Endometrium (tissue), 2 donors: ENCODE measurements around the gene CYTH1.
"Not testable (repeated sequence)": the region's sequence is repeated elsewhere in the genome, so short reads cannot be mapped to it uniquely, and the experiment has no call there.

Source experiments
- FAIRE-seq: peaks from 2 replicates; lab custom pipeline; 2012; peaks lifted over from hg19 to GRCh38; lab: Jason Lieb, UNC
- donor health status: control.
- donor health status: control.

Gene CYTH1

DNA sequence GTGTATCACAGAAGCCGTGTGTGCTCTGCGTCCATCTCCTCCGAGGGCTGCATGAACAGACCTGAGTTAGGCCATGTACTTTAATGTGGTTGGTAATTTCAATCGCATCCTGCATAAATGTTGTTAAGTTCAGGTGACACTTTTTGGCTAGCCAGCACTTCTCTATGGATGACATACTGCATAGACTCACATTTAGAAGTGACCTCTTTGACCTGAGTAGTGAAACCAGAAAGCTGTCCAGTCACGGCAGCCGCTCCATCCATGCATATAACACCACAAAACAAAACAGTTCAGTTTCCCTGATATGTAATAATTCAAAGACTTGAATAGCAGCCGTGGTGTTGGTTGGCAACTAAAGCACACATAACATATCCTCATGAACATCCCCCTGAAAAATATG is 94.1 kb downstream of the CYTH1 start:
- FAIRE-seq, result no peak

DNA sequence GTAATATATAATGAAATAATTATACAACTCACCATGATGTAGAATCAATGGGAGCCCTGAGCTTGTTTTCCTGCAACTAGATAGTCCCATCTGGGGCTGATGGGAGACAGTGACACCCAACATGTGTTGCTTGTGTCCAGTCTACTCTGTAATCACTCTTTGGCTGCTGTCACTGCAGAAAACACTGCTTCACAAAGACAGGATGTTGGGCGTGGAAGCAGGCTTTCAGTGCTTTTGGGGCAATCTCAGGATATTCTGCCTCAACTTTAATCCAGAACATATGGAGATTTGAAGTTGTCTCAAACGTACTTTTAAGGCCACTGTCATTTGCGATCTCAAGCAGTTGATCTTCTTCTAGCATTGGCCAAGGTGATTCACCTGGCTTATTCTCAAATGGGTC is 94.9 kb downstream of the CYTH1 start:
- FAIRE-seq, result no peak

DNA sequence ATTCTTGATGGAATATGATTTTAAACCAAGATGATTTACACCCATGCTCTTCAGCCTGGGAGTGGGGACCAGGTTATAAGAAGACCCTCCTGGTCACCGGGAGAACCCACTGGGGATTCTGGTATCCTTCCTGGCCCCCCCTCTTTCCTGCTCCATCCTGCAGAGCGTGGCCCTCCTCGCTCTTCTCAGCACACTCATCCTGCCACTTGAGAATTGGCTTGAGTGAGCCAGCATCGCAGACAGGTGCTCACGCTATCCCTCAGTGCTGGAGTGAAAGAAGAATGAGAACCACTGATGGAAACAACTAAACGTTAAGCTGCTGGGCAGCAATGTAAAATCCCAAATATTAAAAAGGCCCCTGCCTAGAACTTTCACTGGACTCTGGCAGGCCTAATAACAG is 98.0 kb downstream of the CYTH1 start:
- no peak for FAIRE-seq

DNA sequence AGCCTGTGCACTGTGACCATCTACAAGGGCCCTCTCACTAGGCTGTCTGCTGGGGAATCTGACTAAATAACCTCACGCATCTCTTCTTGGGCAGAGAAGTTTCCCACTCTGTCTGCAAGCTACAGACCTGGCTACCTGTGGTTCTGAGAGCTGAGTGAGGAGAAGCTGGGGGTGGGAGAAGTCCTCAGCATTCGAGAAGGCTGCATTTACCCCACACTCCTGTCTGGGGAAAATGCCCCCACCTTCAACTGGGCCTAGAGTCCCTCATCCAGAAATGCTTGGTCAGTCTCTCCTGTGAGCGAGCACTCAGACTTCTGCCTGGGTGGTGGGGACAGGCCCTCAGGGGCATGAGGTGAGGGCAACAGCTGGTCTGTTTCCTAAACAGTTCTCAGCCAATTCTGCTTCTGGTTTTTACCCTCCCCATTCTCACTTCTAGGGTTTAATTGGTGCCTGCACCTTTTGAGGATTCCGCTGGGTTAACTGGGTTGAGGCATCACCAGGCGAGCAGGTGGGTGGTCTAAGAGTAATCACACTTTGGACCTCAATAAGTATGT is 98.6 kb downstream of the CYTH1 start:
- no peak for FAIRE-seq

DNA sequence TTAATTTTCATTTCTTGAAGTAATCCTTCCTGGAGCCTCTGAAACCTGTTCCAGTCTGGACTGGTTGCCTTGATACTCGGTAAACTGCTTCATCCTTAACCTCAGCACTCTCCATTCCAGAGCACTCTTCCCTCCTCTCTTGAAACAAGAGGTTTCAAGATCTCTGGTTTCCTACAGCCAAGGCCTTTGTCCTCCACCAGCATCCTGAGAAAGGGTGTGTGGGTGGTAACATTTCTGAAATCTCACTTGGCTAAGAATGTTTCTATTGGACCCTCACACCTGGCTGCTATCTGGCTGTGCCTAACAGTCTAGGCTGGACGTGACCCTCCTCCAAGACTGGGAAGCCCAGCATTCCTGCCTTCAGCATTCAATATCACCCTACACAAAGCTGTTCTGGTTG is 99.7 kb downstream of the CYTH1 start:
- FAIRE-seq, result no peak

DNA sequence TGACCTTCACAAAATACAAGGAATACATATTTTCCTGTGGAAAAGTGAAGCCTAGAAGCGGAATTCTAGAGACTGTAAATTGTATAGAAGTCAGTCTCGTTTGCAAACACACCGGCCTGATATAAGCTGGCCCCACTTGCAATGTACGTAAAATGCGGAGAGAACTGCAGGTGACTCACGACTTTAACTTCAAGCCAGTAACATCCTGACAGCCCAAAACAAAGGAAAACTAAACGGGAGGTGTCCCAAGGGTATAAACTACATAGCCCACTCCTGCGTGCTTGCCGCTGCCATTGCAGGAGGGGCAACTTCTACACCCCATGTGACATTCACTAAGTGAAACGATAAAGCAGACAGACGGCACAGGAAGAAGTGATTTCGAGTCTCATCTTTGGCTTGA is 101.6 kb downstream of the CYTH1 start:
- FAIRE-seq, result no peak

DNA sequence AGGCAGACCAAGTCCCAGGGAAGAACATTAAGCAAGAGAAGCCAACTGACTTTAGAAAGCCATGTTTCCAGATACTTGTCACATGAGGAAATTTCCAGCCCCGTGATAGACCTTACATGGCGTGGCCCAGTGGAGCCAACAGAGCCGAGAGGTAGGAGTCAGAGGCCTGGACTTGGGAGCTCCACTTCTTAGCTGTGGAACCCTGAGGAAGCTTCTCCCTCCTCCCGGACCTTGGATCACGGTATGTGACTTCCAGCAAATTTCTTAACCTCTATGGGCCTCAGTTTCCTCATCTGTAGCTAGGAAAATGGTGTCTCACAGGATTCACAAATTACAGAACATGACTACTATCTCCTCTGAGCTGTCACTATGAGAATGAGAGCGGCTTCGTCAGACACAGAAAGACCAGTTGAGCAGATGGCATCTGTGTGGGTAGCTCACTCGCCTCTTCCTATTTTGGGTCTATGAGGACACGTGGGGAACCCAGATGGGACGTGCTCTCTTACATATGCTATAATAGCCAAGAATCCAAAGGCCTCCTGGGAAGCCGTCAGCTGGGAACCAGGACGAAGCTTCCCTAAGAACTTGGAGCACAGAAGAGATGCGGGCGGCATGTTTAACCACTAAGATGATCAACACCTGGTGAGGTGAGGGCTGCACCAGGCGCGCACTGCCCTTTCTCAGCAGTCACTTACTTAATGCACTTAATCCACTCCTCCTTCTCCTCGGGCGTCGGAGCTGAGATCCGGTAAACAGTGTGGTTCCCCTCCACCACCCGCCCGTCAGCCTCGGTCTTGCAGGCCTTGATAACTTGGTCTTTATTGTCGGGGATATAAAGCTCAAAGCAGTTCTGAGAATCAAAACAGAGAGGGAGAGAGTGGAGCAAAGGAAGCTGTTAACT is 102.3 kb downstream of the CYTH1 start:
- no peak for FAIRE-seq

DNA sequence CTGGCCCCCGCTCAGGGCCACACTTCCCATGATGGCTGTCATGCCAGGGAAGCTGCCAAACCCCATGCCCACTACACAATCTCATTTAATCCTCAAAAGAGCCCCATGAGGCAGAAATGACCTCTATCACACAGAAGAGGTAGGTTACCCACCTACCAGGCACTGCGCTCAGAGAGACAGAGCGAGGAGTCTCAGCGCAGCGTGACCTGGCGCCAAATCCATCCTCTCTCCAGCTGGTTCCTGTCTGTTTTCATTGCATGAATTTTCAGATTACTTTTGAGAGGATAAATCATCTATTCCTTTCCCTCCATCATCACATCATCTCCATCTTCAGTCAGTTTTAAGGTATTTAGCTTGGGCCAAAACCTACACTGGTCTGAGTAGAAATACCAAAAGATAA is 103.4 kb downstream of the CYTH1 start:
- no peak for FAIRE-seq

DNA sequence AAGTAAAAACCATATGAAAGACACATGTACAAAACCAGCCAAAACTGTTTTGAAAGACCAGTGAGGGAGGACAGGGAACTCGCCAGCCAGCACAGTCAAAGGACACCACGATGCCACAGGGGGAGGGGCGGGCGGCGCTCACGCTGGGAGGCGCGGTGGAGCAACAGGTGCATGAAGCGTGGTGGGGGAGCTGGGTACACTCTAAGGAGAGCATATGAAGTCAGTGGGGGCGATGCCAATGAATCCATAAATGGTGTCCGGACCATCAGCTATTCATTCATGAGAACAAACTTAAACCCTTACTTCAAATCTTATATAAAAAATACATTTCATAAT is 103.9 kb downstream of the CYTH1 start:
- FAIRE-seq, result no peak

DNA sequence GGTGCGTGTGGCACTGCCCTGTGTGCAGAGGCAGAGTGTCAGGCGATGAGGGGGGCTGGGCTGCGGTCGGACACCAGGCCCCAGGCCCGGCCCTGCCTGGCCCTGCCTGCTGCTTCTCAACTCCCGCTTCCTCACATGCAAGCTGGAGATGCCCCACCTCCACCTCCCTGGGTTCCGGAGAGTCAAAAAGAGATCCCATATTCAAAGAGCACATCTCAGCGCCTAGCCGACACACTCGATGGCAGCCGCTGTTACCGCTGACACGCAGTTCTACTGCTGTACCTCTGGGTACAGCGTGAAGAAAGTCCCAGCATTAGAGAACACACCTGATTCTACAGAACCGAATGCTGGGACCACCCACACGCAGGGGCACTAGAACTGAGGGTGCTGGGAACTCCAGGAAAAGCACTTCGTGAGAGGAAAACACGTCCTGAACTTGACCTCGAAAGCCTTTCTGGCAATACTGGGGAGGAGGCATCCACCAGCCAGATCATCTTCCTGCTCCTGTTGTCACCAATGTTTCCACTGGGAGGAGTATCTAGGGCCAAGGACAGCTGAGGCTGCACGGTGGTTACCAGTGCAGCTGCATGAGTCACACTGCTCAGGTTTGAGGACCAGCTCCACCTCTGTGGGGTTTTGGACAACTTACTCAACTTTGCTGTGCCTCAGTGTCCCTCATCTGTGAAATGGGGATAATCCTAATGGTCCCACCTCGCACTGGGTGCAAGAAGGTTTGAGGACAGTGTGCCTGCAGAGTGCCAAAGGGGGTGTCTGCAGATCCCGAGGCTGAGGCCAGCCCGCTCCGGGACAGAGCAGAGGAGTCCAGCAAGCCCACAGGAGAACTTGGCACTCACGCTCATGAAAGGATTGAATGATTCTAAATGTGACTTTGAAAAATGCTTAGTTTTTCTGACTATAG is 104.5 kb downstream of the CYTH1 start:
- no peak for FAIRE-seq

DNA sequence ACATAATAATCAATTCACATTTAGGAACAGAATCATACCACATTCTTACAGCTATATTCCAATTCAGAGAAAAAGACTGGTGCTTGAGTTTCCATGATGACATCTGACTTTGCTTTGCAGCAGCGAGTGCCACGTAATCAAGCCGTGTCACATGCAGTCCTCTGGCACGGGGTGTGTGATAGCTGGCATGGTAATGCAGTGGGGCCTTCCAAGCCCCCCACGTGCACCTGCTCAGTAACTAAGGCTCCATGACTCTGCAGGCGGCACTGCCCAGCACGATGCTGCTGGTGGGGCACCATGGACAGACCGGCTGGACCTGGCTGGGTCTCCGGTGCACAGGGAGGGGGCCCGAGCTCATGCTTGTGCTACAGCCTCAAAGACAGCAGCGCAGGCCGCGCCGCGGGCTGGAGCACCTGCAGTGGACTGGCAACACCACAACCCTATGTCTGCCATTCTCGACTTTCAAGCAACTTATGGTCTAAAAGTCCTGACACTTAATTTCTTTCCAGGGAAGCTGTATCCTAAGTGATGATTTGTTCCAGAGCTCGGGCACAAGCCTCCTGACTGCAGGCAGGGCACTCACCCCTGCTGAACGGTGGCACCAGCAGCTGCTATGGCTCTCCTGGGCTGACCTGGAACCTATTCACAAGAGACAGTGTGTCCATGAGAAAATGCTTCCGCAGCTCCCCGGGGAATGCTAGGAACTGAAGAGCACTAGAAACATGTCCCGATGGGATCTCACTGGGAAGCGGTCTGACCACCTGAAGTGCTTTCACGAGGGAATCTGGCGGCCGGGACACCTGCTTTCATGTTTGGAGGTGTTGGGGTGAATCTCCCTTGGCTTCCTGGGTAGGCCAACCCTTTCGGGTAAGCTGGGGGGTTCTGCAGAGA is 105.4 kb downstream of the CYTH1 start:
- no peak for FAIRE-seq

DNA sequence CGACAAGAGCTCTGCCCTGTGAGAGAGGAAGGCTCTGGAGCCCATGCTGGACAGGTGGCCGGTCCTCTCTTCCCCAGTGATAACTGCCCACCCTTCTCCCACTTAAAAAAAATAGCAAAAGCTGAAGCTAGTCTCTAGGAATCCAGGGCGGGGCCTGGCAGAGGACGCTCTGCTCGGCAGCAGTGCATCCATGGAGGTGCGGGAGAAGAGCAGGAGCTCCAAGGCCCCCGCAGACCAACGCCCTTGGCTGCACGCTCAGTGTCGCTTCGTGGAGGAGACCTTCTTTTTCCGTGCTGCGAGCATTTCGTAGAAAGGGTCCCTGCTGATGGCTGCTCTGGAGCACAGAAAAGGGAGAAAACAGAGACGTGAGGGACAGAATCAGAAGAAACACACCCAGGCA is 106.2 kb downstream of the CYTH1 start:
- no peak for FAIRE-seq

DNA sequence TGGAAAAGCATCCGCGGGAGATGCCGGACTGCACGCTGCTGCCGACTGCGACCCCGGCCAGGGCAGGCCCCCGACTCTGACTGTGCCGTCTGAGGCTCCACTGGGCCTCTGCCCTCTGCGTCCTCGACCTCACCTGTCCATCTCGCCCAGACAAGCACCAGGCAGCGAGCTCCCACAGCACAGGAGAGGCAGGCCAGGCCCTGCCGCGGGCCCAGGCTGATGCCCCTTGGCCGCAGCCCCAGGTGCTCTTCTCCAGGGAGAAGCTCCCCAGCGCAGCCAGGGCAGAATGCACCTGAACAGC is 106.8 kb downstream of the CYTH1 start:
- no peak for FAIRE-seq

DNA sequence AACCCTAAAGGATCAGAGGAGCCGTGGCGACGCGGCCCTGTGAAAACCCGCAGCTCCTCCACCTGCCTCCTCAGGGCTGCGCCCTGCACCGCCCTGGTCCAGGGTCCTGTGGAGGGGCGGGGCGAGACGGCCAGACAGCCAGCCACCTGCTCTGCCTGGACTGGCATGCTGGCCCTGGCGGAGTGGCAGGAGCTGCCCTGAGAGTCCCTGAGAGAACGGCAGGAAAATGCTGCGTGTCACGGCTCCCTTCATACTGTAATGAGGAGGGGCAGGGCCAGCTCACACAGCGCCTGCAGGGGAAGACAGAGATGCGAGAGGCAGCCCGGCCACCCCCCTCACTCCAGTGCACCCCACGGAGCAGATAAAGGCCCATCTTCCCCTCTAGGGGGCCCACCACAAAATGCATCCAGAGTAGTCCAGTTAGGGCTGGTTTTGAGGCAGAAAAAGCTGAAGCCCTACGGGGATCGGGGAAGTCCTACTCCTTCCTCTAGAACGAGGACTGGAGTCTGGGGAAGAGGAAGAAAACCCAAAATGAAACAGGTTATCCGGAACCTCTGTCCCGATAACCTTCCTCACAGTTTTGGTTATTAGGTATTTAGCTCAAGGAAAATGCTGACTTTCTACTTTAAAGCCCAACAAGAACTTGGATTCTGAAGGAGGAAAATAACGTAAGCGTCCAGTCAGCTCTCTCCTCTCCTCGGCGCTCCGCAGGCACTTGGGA is 107.3 kb downstream of the CYTH1 start:
- no peak for FAIRE-seq

DNA sequence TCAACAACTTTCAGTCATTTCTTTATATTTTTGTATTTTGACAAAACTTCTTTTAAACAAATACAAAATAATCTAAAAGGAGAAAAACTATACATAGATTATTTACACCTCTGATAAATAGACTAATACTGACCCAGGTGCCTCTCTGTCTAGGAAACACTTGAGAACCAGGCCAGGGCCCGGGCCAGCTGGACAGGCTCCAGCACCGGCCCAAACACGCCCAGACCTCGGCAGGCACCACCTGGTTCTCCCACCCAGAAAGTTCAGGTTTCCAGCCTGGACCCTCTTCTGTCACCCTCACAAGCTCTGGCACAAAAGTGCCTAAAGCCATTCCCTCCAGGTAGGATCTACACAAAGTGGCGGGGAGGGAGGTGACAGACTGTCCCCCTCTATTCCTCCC is 107.9 kb downstream of the CYTH1 start:
- FAIRE-seq, result no peak

DNA sequence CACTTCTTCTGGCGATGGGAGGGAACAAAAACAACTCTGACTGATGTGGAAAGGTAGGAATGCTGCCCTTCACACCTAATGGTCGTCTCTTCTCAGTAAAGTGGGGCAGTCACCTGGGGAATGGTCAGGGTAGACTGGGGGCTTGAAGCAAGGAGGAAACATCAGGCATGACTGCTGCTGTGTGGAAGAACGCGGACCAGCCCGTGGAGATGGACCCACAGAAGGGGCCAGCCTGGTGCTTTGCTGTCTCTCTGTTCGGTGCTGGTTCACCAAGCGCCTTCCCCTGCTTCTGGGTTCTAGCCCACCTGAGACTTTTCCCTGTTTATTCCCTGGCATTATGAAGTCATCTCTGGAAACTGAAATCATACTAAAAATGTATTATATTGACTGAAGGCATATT is 108.7 kb downstream of the CYTH1 start:
- no peak for FAIRE-seq

DNA sequence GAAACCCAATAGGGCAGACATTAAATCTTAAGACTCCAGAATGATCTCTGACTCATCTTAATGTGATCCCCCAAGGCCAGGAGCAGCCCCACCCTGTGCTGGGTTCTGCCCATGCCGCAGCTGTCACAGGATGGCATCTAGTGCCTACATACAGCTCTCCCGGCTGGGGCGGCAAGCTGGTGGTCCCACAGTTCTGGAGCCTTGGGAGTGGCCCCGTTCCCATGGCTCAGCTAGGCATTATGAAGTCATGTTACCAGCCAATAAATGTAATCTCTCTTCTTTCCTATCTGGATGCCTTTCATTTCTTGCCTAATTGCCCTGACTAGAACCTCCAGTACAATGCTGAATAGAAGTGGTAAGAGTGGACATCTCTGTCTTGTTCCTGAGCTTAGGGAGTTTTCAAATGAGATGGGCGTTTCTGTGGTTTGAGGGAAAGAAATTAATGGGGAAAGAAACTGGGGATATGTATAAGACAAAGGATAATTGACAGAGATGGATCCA is 109.2 kb downstream of the CYTH1 start:
- no peak for FAIRE-seq

DNA sequence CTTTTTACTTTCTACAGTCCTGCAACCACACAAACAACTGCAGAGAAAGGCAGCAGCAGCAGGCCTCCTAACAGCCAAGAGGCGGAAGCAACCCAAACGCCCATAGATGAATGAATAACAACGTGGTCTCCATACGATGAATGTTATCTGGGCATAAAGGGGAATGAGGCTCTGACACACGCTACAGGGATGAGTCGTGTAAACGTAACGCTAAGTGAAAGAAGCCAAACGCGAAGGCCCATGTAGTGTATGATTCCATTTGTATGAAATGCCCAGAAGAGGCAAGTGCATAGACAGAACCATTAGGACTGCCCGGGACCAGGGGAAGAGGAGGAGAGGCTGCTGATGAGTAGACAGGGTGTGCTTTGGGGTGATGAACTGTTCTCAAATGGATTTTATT is 110.1 kb downstream of the CYTH1 start:
- no peak for FAIRE-seq

DNA sequence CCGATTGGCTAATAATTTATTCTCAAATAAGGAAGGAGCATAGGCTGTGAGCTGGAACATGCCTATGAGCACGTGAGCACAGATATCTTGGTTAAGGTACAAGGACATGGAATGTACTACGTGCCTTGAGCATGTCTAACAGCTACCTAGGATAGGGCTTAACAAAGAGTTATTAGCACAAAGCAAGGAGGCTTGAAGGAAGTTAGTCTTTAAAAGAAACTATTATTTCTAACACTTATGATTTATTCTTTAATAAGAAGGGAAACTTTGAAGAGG is 110.4 kb downstream of the CYTH1 start:
- not testable (repeated sequence) for FAIRE-seq

DNA sequence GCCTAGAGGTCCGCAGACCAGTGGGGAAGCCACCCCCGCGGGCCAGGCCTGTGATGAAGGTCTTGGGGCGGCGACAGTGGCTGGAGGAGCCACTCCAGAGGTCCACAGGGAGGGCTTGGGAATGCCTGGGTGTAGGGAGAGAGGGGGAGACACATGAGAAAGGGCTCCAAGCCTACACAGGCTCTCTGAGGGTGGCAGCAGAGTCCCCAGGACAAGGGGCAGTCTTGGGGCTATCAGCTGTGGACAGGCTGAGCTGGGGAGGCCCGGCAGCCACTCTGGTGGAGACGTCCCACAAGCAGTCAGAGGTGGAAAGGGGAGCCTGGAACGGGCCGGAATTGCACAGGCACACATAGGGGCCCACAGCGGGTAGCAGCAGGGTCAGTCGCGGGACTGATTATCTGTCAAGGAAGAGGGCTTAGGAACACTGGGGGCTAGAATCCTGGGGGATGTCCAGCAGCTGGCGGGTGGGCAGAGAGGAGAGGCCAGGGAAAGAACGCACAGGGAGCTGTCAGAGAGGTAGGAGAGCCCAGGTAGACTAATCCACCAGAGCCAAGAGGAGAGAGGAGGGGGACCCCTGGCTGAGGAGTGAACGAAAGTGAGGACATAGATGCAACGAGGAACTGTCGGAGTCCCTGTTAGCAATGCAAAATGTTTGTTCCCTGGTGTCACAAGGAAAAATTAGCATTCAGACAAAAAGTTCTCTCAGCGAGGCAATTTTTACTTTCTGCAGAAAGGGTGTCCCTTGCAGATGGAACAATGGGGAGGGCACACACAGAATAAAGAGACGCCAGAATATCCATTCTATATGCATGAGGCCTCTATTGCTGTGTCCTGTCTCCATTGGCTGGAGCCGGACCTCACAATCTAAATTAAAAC is 111.0 kb downstream of the CYTH1 start:
- no peak for FAIRE-seq
